ENCODE data around the gene SLC6A12. TPM values are rescaled to one million over a fixed set of nuclear protein-coding genes. Genes with fewer than 3 reads are reported as not detected.

SLC6A12 gene
- total and polyA plus RNA-seq, 9 of the 15 experiments (the other 6 are each of a cell fraction or from before 2014, with no cell fraction given) = not detected

- Histone ChIP-seq H3K36me3 (ENCODE audit: control insufficient read depth, insufficient read depth, low read length) (no peaks in the 10 kb centered on the region), H4K20me1 (replicated peaks; ENCODE audit: control insufficient read depth, insufficient read depth, low read length) (no peaks in the 10 kb centered on the region), H3K9me1 (ENCODE audit: control insufficient read depth, insufficient read depth, low read length) (no peaks in the 10 kb centered on the region), H3K4me1 (replicated peaks in 1 of 2; ENCODE audit: control insufficient read depth in 2 of 2, insufficient read depth in 2 of 2, low read length in 2 of 2) (no peaks in the 10 kb centered on the region; a peak in 1 of 5 replicates), H3K27ac (ENCODE audit: extremely low read depth, low read depth, low read length) (no peak overlapping the region), H3K9ac (ENCODE audit: insufficient read depth in 1 of 2, low read depth in 2 of 2, low read length in 2 of 2) (no peak overlapping the region), H3K79me2 (ENCODE audit: control insufficient read depth, insufficient read depth, low read length) (no peaks in the 10 kb centered on the region), H2AFZ (ENCODE audit: low read depth, low read length) (no peak overlapping the region), H3K4me3 (no peak overlapping the region), H3K9me3 (replicated peaks; ENCODE audit: control insufficient read depth, insufficient read depth, low read depth, low read length) (0 out of 2 replicates have a peak, but pooled peaks cover 1% of the 10 kb centered on the region), H3K27me3 (ENCODE audit: control insufficient read depth in 2 of 2, insufficient read depth in 2 of 2, low read length in 2 of 2) (peaks cover 6 to 44% of the 10 kb centered on the region in 2 experiments), H3K4me2 (ENCODE audit: insufficient read depth, low read length) (no peak overlapping the region)
- TF ChIP-seq, protein P1, sequence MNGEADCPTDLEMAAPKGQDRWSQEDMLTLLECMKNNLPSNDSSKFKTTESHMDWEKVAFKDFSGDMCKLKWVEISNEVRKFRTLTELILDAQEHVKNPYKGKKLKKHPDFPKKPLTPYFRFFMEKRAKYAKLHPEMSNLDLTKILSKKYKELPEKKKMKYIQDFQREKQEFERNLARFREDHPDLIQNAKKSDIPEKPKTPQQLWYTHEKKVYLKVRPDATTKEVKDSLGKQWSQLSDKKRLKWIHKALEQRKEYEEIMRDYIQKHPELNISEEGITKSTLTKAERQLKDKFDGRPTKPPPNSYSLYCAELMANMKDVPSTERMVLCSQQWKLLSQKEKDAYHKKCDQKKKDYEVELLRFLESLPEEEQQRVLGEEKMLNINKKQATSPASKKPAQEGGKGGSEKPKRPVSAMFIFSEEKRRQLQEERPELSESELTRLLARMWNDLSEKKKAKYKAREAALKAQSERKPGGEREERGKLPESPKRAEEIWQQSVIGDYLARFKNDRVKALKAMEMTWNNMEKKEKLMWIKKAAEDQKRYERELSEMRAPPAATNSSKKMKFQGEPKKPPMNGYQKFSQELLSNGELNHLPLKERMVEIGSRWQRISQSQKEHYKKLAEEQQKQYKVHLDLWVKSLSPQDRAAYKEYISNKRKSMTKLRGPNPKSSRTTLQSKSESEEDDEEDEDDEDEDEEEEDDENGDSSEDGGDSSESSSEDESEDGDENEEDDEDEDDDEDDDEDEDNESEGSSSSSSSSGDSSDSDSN (IDR thresholded peaks at IDR 0.05; ENCODE audit: borderline replicate concordance in 1 of 2, low read depth in 2 of 2, low read length in 2 of 2) = no peak
- no peak for TF ChIP-seq TCFL5 (CRISPR knock-in tag; conservative IDR thresholded peaks at IDR 0.05)
- TF ChIP-seq RAD21 (CRISPR knock-in tag; conservative IDR thresholded peaks at IDR 0.05 in 1 of 2, IDR thresholded peaks at IDR 0.05 in 1 of 2) = no peak
- TF ChIP-seq BRD9 (IDR thresholded peaks at IDR 0.05; ENCODE audit: low read depth, partially characterized antibody) = no peak
- TF ChIP-seq ZEB2 (IDR thresholded peaks at IDR 0.05) = no peak
- no peak for TF ChIP-seq EZH2 (IDR thresholded peaks at IDR 0.05; ENCODE audit: borderline replicate concordance, low read depth, low read length)
- TF ChIP-seq, protein P2, sequence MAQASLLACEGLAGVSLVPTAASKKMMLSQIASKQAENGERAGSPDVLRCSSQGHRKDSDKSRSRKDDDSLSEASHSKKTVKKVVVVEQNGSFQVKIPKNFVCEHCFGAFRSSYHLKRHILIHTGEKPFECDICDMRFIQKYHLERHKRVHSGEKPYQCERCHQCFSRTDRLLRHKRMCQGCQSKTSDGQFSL (CRISPR knock-in tag; IDR thresholded peaks at IDR 0.05) = no peak
- TF ChIP-seq, protein P2 (tag; IDR thresholded peaks at IDR 0.05) = no peak
- TF ChIP-seq KDM2B (CRISPR knock-in tag; IDR thresholded peaks at IDR 0.05) = no peak
- TF ChIP-seq, protein P3, sequence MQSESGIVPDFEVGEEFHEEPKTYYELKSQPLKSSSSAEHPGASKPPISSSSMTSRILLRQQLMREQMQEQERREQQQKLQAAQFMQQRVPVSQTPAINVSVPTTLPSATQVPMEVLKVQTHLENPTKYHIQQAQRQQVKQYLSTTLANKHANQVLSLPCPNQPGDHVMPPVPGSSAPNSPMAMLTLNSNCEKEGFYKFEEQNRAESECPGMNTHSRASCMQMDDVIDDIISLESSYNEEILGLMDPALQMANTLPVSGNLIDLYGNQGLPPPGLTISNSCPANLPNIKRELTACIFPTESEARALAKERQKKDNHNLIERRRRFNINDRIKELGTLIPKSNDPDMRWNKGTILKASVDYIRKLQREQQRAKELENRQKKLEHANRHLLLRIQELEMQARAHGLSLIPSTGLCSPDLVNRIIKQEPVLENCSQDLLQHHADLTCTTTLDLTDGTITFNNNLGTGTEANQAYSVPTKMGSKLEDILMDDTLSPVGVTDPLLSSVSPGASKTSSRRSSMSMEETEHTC (IDR thresholded peaks at IDR 0.05) = no peak
- TF ChIP-seq ATF1 (CRISPR knock-in tag; IDR thresholded peaks at IDR 0.05) = no peak
- no peak for TF ChIP-seq ATF1 (tag; IDR thresholded peaks at IDR 0.05)
- no peak for TF ChIP-seq ZNF197 (CRISPR knock-in tag; IDR thresholded peaks at IDR 0.05; ENCODE audit: low read depth)
- no peak for TF ChIP-seq KDM1A (IDR thresholded peaks at IDR 0.05)
- DNase-seq (ENCODE audit: extremely low read depth in 1 of 4, low spot score in 3 of 4) (no peak), ATAC-seq (no peak), FAIRE-seq (no peak)
- CTCF ChIA-PET (ENCODE audit: low intra/inter-chr PET ratio) = no interaction called here
- WGBS (ENCODE audit: insufficient coverage, low coverage, missing lambda C conversion rate) = 7% methylated on average over 7 of the region's 7 CpGs
- BruUV-seq (replicated peaks) = no TSS peak
- POLR2A ChIA-PET = no interaction called here
- intact Hi-C loops (cut with micrococcal nuclease) (no loop called here), in situ Hi-C loops (cut with MboI) (no loop called here)
Measured at GRCh38 chr12:234019-234418, 20.1 kb upstream of the SLC6A12 start.
